Activated CD4-positive, alpha-beta T cell treated with anti-CD3 and anti-CD28 coated beads, Interleukin-2, amount 50 U/mL, for 4 hours (primary cell): ENCODE results near the gene WWOX.

Experiments
- DNase-seq, 2 experiments: peaks; one replicate each; pipeline ENCODE4 v3.0.0-alpha.2; 2020

Gene WWOX

DNA sequence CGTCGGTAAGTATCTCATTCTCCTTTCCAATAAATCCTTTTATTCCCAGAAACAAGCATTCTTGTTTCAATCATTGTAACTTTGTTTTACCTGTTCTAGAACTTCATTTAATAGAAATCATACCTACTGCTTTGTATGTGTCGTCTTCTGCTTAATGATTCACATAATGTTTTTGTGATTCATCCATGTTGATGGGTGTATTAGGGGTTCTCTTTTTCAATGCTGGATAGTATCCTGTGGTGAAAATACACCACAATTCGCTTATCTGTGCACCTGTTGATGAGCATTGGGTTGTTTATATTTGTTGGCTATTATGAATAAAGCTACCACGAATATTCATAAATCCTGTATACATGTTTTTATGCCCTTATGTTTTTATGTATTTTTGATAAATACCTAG lies 797.8 kb downstream of the WWOX start:
- no peak for DNase-seq

DNA sequence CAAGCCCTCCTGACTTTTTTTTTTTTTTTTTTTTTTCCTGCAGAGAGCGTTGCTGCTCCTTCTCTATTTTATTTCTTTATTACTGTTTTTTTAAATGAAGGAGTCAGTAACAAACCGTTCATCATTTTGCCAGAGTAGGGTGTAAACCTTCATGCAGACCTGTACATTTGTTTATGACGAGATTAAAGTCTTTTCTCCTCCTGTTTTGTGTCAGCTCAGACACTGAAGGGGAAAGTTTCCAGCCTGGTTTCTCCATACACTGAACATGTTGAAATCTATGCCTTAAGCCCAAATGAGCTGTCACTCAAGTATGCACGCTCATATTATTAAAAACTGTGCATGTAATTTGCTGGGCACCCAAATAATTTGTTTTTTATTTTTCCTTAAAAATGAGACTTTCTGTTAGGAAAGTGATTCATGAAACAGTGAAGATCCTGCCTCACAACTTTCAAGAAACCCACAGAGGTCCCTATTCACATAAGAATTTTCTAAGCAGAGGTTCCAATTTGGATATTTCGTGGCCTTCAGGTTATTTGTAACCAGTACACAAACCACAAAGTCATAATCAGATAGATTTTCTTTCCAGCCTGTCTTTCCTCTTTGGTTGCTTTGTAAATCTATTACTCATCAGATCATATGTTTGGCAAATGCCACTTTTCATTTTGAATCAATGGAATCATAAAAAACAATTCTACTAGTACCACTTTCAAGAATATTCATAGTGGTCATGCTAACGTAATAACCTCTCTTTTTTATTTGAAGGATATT lies 800.8 kb downstream of the WWOX start:
- no peak for DNase-seq

- no peak for DNase-seq
These were observed 801.5 kb downstream of the WWOX start for GRCh38 chr16:78900966-78901365.

- no peak for DNase-seq
These were observed 802.9 kb downstream of the WWOX start for GRCh38 chr16:78902321-78902720.

GRCh38 chr16:78903237-78903636 lies 803.8 kb downstream of the WWOX start:
- no peak for DNase-seq

DNA sequence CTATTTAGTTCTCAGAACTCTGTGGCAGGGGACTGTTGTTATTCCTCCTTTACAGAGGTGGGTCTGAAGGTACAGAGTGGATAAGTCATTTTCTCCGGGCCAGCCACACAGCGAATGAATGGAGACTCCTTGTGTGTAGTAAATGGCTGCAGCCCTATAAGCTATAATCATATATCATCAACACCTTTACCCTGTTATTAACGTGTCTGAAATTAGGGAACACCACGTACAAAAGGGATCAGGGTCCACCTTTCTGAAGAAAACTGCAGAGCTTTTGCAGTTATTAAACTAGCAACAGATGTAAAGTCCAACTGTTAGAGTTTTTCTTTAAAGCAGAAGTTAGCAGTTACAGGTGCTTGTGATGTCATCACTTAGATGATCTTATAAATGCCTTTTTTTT lies 804.4 kb downstream of the WWOX start:
- DNase-seq, result no peak

- no peak for DNase-seq
These were observed 806.7 kb downstream of the WWOX start for GRCh38 chr16:78906135-78906534.

DNA sequence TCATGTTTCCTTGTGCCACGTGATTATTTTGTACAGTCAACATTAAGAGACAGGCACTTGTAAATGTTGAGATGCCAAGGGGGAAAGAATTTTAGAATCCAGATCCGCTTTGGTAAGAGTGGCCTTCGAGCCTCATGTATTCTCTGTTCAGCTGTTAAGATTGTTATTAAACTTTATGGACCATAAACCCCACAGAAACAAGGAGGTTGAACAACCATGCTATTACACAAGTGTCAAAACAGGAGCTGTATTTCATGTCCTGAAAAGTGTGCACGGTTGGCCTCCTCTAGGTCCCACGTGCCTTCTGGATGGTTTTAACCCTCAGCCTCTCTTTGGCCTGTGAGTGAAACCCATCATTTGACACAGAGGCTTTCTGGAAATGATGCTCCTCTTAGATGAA lies 809.8 kb downstream of the WWOX start:
- DNase-seq, result no peak

- DNase-seq, result no peak
These were observed 816.4 kb downstream of the WWOX start for GRCh38 chr16:78915811-78916345.

GRCh38 chr16:78916928-78917545 lies 817.6 kb downstream of the WWOX start:
- DNase-seq, result no peak

DNA sequence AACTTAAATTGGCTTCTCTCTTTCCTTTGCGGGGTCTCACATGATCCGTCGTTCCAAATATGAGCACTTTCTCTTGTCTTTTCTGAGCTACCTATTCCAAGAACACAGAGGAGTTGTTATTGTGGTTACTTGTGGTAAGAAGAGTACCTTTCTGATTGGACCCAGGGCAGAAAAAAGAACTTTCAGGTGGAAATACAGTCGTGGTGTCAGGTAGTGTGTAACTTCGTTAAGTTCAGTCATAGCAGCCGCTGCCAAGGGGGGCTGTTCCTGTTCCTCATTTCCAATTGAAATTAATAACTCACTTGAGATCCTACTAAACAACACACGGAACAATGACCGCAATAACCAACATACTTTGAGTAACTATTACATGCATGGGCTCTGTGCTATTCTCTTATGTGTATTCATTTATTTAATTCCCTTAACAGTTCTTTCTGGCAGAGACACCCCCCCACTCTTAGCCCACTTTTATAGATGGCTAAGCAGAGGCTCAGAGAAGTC lies 819.4 kb downstream of the WWOX start:
- DNase-seq, result no peak

GRCh38 chr16:78919852-78920251 lies 820.4 kb downstream of the WWOX start:
- no peak for DNase-seq

DNA sequence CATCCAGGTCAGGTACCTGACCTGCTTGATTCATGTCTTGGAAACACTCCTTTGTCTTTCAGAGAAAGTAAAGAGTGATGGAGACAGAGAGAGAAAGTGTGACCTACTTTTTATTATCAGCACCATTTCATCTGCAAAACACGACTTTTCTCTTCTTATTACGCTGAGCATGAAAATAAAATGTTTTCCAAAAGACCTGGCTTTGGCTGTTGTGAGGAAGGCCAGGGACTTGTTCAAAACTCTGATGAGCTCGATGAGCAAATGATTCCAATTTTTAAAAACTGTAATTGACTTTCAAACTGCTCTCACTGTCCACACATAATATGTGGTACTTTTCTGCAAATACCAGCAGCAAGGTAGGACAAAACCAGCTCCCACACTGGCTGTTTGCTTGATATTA lies 821.2 kb downstream of the WWOX start:
- DNase-seq, result no peak

GRCh38 chr16:78925083-78925767 lies 825.8 kb downstream of the WWOX start:
- DNase-seq, result peak; percentile 2 to 4

GRCh38 chr16:78926723-78927210 lies 827.3 kb downstream of the WWOX start:
- DNase-seq, result no peak

GRCh38 chr16:78927766-78928165 lies 828.3 kb downstream of the WWOX start:
- DNase-seq, result no peak

- DNase-seq, result no peak
These were observed 830.4 kb downstream of the WWOX start for GRCh38 chr16:78929841-78930240.

GRCh38 chr16:78930561-78930960 lies 831.1 kb downstream of the WWOX start:
- DNase-seq, result no peak

GRCh38 chr16:78931267-78931666 lies 831.8 kb downstream of the WWOX start:
- DNase-seq, result no peak

DNA sequence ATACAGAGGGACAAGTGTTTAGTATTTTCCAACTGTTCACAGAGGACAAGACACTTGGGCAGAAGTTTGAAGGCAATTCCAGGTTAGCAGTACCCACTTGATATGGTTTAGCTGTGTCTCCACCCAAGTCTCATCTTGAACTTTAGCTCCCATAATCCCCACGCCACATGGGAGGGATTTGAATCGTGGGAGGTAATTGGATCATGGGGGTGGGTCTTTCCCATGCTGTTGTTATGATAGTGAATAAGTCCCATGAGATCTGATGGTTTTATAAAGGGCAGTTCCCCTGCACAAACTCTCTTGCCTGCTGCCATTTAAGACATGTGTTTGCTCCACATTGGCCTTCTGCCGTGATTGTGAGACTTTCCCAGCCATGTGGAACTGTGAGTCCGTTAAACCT lies 832.2 kb downstream of the WWOX start:
- no peak for DNase-seq

DNA sequence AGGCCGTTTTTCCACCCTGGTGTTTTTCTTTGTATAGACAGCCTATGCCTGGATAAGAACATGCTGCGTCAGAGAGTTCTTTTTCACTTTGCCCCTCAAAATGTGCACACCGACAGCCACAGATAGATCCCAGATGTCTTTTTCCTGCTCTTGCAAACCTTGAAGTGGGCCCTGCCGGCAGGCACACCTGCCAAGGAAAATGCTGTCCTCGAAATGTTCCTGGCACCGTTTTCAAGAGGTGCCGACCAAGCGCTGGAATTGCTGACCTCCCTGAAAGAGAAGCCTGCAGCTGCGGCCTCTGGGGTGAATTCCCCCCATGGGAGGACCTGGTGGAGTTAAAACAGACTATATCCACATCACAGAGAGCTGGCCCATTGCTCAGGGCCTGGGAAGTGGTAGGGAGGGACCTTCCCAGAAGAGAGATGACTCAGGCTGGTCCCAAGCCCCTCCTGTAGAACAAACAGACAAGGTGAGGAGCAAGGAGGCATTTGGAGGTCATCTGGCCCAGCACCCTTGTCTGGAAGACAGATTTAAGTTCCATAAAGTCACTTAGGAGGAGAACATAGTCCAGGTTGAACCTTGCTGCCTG lies 833.0 kb downstream of the WWOX start:
- DNase-seq, result no peak

- no peak for DNase-seq
These were observed 836.6 kb downstream of the WWOX start for GRCh38 chr16:78936060-78936459.

- DNase-seq, result no peak
These were observed 840.1 kb downstream of the WWOX start for GRCh38 chr16:78939597-78939996.
